Activated CD8-positive, alpha-beta memory T cell treated with anti-CD3 and anti-CD28 coated beads, Interleukin-2, amount 50 U/mL, for 48 hours (primary cell): Measurements from ENCODE around the gene TNRC6A.
A peak's percentile ranks its signal among the peaks of the same experiment; 100 is the strongest.
"Not testable (repeated sequence)": the region's sequence is repeated elsewhere in the genome, so short reads cannot be mapped to it uniquely, and the experiment has no call there.

ENCODE experiments used
- DNase-seq: peaks from one replicate; pipeline ENCODE4 v3.0.0-alpha.2; 2020

Gene TNRC6A

GRCh38 chr16:24820522-24820921, 91.1 kb downstream of the TNRC6A start:
- DNase-seq: no peak

DNA sequence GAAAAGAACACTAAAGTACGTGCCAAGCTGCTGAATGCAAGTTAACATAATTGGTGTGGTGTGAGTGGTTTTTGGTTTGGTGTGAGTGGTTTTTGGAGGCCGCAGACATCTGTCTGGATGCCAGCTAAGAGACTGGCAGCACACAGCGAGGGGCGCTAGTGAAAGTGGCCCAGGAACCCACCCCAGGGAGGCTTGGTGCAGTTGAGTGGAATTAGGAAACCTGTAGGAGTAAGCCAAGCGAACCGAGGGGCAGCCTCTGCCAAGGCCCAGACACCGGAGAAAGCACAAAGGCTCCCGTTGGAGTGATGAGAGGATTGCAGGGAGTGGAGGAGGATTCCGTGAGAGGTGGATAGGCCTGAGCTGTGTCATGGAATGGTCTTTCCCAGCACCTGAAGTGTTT, 91.7 kb downstream of the TNRC6A start:
- DNase-seq: no peak

DNA sequence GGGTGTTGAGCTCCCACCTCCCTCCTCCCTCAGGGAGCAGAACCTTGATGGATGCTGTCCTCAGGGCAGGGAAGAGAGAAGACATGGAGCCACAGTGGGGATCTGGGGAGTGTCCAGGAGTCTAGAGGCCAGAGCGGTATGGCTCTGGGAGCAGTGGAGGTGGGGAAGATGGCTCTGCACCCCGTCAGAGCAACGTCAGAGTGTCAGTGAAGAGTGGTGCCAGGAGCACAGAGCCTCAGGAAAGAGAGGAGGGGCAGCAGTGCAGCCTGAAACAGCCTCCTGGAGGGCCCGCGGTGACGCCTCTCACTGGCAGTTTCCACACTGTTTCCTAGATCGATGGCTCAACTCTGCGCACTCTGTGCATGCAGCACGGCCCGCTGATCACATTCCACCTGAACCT, 93.1 kb downstream of the TNRC6A start:
- no peak for DNase-seq

GRCh38 chr16:24822974-24823373, 93.5 kb downstream of the TNRC6A start:
- peak; percentile 26 for DNase-seq

DNA sequence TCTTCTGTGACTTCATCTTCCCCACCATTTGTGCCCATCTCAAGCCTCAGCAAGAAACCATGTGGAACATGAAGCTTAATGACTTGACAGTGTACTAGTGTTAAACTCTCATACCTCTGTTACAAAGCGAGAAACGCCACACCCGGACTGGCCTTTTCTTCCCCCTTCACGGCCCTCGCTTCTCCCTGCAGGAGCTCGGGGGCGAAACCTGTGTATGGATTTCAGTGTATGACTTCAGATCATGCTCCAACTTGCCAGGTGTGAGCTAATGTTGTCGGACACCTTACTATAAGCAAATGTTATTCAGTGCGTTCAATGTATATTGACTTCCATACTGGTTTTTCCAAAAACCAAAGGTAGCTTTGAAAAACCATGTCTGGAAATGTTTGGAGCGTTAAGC, 96.2 kb downstream of the TNRC6A start:
- no peak for DNase-seq

- DNase-seq: peak; percentile 26
Observed at GRCh38 chr16:24826096-24826690, 96.7 kb downstream of the TNRC6A start.

DNA sequence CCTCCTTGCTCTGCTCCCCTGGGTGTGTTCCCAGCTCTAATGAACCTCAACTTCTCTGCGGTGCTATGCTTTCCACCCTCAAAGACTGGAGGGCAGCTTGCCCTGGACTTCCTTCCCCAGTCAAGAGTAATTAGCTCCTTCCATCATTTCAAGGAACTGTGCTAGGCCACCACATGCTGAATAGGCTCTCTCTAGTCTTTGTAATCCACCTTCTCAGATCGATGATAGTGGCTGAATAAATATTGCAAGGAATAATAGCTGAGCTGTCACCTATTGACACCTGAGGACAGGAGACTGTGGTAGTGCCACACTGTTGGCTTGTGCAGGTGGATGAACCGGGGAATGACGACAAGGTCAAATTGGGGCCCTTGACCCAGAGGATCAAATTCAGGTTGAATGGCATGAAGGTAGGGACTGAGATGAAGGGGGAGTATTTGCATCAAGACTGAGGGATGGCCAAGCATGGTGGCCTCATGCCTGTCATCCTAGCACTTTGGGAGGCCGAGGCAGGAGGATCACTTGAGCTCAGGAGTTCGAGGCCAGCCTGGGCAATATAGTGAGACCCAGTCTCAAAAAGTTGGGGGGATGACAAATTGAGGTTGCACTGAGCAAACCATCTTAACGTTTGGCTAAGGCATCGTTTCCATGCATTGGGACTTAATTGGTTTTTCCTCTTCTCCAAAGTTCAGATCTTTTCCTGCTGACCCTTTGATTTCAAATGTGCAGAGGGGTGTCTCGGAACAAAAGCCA, 97.5 kb downstream of the TNRC6A start:
- DNase-seq: peak; percentile 25

DNA sequence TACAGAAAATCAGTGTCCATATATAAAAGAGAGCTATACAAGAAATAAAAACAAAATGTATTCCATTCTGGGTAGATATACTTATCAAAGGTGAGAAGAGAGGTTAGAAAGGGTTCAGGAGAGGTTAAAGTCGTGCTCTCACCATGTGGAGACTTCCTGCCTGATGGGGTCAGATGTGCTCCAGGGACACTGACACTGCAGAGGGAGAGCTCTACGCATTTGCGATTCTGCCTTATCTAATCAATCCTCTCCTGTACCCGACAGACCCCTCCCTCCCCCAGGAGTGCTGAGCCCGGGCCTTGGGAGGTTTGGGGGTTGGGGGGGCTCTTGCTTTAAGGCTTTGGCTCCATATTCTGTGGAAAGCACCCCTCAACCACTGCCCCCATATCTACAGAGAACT, 99.7 kb downstream of the TNRC6A start:
- peak; percentile 35 for DNase-seq

- no peak for DNase-seq
Observed at GRCh38 chr16:24833352-24833751, 103.9 kb downstream of the TNRC6A start.

DNA sequence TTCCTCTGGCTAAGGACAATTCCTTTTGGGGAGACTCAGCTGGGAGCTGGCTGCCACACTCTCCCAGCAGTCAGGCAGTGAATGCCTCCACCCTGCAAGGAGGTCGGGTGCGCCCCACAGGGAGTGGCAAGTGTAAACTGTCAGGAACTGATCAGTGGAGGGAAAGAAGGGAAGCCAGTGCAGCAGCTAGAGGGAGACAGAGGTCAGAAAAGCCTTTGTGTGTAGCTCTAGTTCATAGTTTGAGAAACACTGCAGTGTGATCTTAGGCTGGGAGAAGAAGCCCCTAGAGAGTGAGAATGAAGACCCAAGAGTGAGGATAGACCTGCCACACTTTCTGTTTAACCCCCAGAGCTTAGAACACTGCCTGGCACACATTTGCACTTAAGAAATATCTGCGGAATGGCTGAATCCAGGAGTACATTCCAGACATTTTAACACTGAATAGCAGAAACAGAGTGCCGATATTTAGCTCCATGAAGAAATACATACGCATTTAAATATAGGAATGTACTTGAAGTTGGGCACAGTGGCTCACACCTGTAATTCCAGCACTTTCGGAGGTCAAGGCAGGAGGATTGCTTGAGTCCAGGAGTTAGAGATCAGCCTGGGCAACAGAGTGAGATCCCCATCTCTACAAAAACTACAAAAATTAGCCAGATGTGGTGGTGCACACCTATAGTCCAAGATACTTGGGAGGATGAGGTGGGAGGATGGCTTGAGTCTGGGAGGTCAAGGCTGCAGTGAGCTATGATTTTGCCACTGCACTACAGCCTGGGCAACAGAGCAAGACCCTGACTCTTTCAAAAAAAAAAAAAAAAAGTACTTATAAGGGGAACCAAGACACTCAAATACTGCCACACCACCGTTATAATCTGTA, 105.2 kb downstream of the TNRC6A start:
- DNase-seq: no peak

- DNase-seq: no peak
Observed at GRCh38 chr16:24836836-24837235, 107.4 kb downstream of the TNRC6A start.

DNA sequence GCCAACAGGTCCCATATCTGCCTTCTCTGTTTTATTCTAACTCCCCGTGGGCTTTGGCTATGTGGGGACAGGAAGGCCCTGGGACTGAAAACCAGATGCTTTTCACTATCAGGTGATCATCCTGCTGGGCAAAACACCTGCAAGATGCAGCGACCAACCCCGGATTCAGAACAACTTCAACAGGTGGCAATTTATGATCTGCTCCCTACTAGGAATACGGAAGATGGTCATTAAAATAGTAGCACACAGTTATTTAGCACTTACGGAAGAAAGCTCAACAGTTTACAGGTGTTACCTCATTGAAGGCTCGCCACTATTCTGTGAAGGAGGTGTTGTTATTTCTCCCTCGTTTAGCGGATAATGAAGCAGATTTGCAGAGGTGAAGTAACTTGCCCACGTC, 108.5 kb downstream of the TNRC6A start:
- no peak for DNase-seq

DNA sequence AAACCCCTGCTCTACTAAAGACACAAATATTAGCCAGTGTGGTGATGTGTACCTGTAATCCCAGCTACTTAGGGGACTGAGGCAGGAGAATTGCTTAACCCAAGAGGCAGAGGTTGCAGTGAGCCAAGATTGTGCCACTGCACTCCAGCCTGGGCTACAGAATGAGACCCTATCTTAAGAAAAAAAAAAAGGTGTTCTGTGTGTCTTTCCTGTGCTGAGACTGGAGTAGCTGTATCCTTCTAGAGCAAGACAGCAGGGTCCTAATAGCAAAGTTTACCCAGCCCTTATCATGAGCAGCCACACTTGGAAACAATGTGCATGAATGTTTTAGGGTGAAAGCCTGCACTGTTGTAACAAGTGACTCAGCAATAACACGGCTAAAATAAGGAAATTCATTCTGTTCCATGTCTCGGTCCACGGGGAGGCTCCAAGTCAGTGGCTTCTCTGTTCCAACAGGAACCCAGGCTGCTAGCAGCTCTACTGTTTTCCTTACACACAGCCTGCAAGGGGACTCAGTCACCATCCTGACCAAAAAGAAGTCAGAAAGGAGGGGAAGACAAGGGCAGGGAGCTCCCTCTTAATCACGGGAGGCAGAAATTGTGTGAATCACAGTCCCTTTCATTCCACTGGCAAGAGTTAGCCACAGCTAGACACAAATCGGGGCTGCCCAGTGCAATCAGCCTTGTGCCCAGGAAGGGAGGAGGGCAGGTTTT, 109.3 kb downstream of the TNRC6A start:
- DNase-seq: no peak

GRCh38 chr16:24839347-24839972, 110.0 kb downstream of the TNRC6A start:
- DNase-seq: no peak

DNA sequence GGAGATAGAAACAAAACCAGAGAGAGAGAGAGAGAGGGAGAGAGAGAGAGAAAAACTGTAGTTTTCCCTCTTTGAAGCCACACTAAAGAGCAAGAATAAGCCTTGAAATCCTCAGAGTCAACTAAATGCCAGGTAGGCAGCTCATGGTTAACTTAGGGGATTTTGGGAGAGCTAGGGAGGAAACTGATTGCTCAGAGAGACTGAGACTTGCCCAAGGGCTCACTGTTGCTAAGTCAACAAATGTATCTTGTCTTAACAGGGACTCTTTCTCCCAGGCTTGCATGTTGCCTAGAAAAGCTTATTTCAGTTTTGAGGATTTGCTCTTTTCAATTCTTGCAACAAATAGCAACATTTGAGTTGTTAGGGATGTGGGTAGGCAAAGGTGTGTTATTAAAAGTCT, 111.8 kb downstream of the TNRC6A start:
- no peak for DNase-seq

- DNase-seq: no peak
Observed at GRCh38 chr16:24844101-24845030, 114.9 kb downstream of the TNRC6A start.

- DNase-seq: not testable (repeated sequence)
Observed at GRCh38 chr16:24845031-24845365, 115.5 kb downstream of the TNRC6A start.

- DNase-seq: no peak
Observed at GRCh38 chr16:24845726-24846547, 116.5 kb downstream of the TNRC6A start, which contains the start of gene SLC5A11. Gene SLC5A11 (plus strand): TSS chr16:24845963. CDS start chr16:24858644, 12,681 bp downstream.

- no peak for DNase-seq
Observed at GRCh38 chr16:24846548-24847357, 117.3 kb downstream of the TNRC6A start.

GRCh38 chr16:24847358-24847664, 117.9 kb downstream of the TNRC6A start:
- DNase-seq: no peak
